H7 (cell line): ENCODE results near the gene CCL8. TPM values are rescaled to one million over a fixed set of nuclear protein-coding genes. Genes with fewer than 3 reads are reported as not detected.

ENCODE experiments used
- DNase-seq: peaks from one replicate; pipeline ENCODE4 v3.0.0; 2012
- H3K27me3 ChIP-seq: 2 replicates; pipeline ENCODE4 v1.6.0; 2011; ENCODE audit warnings: mild to moderate bottlenecking, low read length; ENCODE audit not compliant: control insufficient read depth, insufficient read depth
- H3K36me3 ChIP-seq: replicated peaks from 2 replicates; pipeline ENCODE4 v1.5.1; 2011; ENCODE audit warnings: low read length; ENCODE audit not compliant: control insufficient read depth, insufficient read depth
- H3K4me3 ChIP-seq: 2 replicates; pipeline ENCODE4 v1.5.1; 2011; ENCODE audit warnings: low read depth, mild to moderate bottlenecking, control low read depth, low read length, moderate library complexity; ENCODE audit not compliant: insufficient read depth
- total RNA-seq: library from RNA; depleted of rRNA; stranded (reverse); fragments of >200 nt; shearing (Covaris generic); gene quantifications from 2 replicates; pipeline ENCODE4 v1.2.3, GENCODE V29; 2014; rRNA removed

The CCL8 gene
- total RNA-seq, result not detected in 2 replicates

GRCh38 chr17:34319039-34319483 lies at the start of gene CCL8:
Gene CCL8, plus strand, starts transcription at chr17:34319435. Its CDS starts 67 bp downstream, at chr17:34319502.
- Histone ChIP-seq H3K27me3 (no peaks in the 10 kb centered on the region), H3K36me3 (no peaks in the 10 kb centered on the region), H3K4me3 (no peak within 1 kb of the TSS)
- no peak for DNase-seq

GRCh38 chr17:34269969-34270368 lies 49.3 kb upstream of the CCL8 start, which contains the start of gene CCL7:
Gene CCL7, plus strand, starts transcription at chr17:34270221. Its CDS starts 70 bp downstream, at chr17:34270291.
- Histone ChIP-seq H3K4me3 (no peak within 1 kb of the TSS), H3K27me3 (peaks cover 3% of the 10 kb centered on the region; the same call in 1 of the 2 replicates), H3K36me3 (no peaks in the 10 kb centered on the region)
- no peak for DNase-seq

- H3K27me3 ChIP-seq, result no peaks in the 10 kb centered on the region; the same call in 1 of the 2 replicates
- no peak overlapping the region for H3K4me3 ChIP-seq
- no peaks in the 10 kb centered on the region for H3K36me3 ChIP-seq
- DNase-seq, result no peak
Measured at GRCh38 chr17:34275881-34276280, 43.4 kb upstream of the CCL8 start.

GRCh38 chr17:34276826-34277225 lies 42.4 kb upstream of the CCL8 start:
- Histone ChIP-seq H3K27me3 (no peaks in the 10 kb centered on the region), H3K36me3 (no peaks in the 10 kb centered on the region), H3K4me3 (no peak overlapping the region)
- DNase-seq, result no peak

GRCh38 chr17:34283571-34283970 lies 35.7 kb upstream of the CCL8 start:
- Histone ChIP-seq H3K27me3 (no peaks in the 10 kb centered on the region; the same call in 1 of the 2 replicates), H3K36me3 (no peaks in the 10 kb centered on the region), H3K4me3 (no peak overlapping the region)
- no peak for DNase-seq

GRCh38 chr17:34285286-34285792 lies 33.9 kb upstream of the CCL8 start, which contains the start of gene CCL11:
Gene CCL11, plus strand, starts transcription at chr17:34285742. Its CDS starts 67 bp downstream, at chr17:34285809.
- Histone ChIP-seq H3K27me3 (no peaks in the 10 kb centered on the region; the same call in 1 of the 2 replicates), H3K4me3 (no peak within 1 kb of the TSS), H3K36me3 (no peaks in the 10 kb centered on the region)
- DNase-seq, result no peak

GRCh38 chr17:34287875-34288274 lies 31.4 kb upstream of the CCL8 start:
- DNase-seq, result no peak
- no peak overlapping the region for H3K4me3 ChIP-seq
- H3K36me3 ChIP-seq, result no peaks in the 10 kb centered on the region
- H3K27me3 ChIP-seq, result no peaks in the 10 kb centered on the region; the same call in 1 of the 2 replicates

GRCh38 chr17:34290586-34290985 lies 28.6 kb upstream of the CCL8 start:
- Histone ChIP-seq H3K4me3 (no peak overlapping the region), H3K27me3 (no peaks in the 10 kb centered on the region; the same call in 1 of the 2 replicates), H3K36me3 (no peaks in the 10 kb centered on the region)
- no peak for DNase-seq

GRCh38 chr17:34291721-34292348 lies 27.4 kb upstream of the CCL8 start:
- DNase-seq, result no peak
- H3K27me3 ChIP-seq, result no peaks in the 10 kb centered on the region; the same call in 1 of the 2 replicates
- no peak overlapping the region for H3K4me3 ChIP-seq
- H3K36me3 ChIP-seq, result no peaks in the 10 kb centered on the region

- H3K4me3 ChIP-seq, result no peak overlapping the region
- DNase-seq, result no peak
- H3K36me3 ChIP-seq, result no peaks in the 10 kb centered on the region
Measured at GRCh38 chr17:34299027-34299426, 20.2 kb upstream of the CCL8 start.

GRCh38 chr17:34299956-34300577 lies 19.2 kb upstream of the CCL8 start:
- DNase-seq, result no peak
- no peaks in the 10 kb centered on the region for H3K27me3 ChIP-seq
- H3K36me3 ChIP-seq, result no peaks in the 10 kb centered on the region
- H3K4me3 ChIP-seq, result no peak overlapping the region

More at GRCh38 chr17:34299027-34299426, 20.2 kb upstream of the CCL8 start:
- no peaks in the 10 kb centered on the region for H3K27me3 ChIP-seq

GRCh38 chr17:34300652-34301370 lies 18.4 kb upstream of the CCL8 start:
- Histone ChIP-seq H3K36me3 (no peaks in the 10 kb centered on the region), H3K27me3 (no peaks in the 10 kb centered on the region), H3K4me3 (no peak overlapping the region)
- no peak for DNase-seq

GRCh38 chr17:34301986-34302385 lies 17.2 kb upstream of the CCL8 start:
- H3K36me3 ChIP-seq, result no peaks in the 10 kb centered on the region
- DNase-seq, result no peak
- no peak overlapping the region for H3K4me3 ChIP-seq
- H3K27me3 ChIP-seq, result no peaks in the 10 kb centered on the region

- Histone ChIP-seq H3K4me3 (no peak overlapping the region), H3K36me3 (no peaks in the 10 kb centered on the region), H3K27me3 (no peaks in the 10 kb centered on the region)
- no peak for DNase-seq
Measured at GRCh38 chr17:34302636-34303035, 16.6 kb upstream of the CCL8 start.
